Forelimb muscle (tissue), 1 donor: ENCODE measurements around the gene CAMTA1. TPM values are rescaled to one million over a fixed set of nuclear protein-coding genes. Genes with fewer than 3 reads are reported as not detected.

Experiments used
- DNase-seq: peaks from one replicate; pipeline ENCODE4 v3.0.0-alpha.2; 2013; ENCODE audit warnings: low read depth
- polyA plus RNA-seq: library from polyadenylated mRNA; unstranded; fragments of 120-200 nt; gene quantifications from one replicate; pipeline ENCODE4 v1.2.1, GENCODE V29; 2013; ENCODE audit not compliant: insufficient read length

Gene CAMTA1
- polyA plus RNA-seq, 1 donor = 43.5 TPM

- DNase-seq = no peak
Observed at GRCh38 chr1:6928106-6928885, 143.0 kb downstream of the CAMTA1 start.

GRCh38 chr1:6930732-6931300, 145.6 kb downstream of the CAMTA1 start:
- DNase-seq = no peak

GRCh38 chr1:6935361-6935883, 150.2 kb downstream of the CAMTA1 start:
- peak; percentile 59 for DNase-seq

DNA sequence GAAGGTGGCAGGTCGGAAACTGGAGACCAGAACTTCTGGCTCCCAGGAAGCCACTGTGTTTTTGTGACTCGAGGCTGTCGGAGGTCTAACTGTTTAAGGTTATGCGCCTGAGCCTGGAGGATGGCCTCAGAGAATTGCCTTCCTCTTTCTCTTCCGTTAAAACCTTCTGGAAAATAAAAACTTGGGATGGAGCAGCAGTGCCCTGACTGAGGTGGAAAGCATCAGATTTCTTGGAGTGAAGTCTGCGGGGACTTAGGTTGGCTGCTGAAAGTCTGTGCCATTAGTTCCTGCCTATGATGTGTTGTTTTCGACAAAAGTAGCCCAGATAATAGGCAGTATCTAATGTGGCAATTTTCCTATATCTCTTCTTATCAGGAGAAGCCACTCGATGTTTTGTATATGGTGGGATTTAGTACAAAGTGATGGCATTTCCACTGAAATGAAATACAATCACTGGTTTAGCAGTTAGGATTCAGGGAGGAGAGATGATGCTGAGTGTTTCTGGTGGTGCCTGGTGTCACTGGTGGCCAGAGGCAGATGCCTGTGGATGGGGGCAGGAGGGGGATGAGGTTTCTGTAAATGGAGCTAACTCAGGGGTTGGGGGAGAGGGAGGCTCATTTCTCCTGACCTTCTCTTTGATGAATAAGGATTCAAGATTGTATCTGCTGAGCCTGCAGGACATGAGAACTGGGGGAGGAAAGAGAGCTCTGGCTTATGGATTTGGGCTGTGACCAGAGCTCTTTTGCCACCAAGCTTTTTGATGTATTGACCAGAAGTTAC, 150.8 kb downstream of the CAMTA1 start:
- DNase-seq = no peak

GRCh38 chr1:6937048-6937447, 151.8 kb downstream of the CAMTA1 start:
- DNase-seq = no peak

GRCh38 chr1:6939363-6939762, 154.1 kb downstream of the CAMTA1 start:
- no peak for DNase-seq

DNA sequence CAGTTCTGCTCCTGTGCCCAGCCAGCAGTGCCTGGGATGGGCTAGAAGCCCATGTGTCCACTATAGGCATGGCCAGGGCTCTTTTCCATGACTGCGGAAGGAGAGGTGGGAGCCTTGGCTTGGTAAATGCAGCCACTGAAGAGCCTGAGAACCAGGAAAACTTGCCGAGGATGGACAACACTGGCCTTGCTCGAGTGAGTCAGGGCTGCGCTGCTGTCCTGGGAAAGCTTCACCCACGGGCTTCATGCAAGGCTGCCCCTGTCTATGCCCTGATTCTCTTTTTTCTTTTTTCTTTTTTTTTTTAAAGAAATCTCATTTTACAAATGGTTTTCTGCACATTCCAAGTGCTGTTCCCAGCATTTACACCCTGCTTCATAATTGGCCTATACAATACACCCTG, 156.5 kb downstream of the CAMTA1 start:
- no peak for DNase-seq

DNA sequence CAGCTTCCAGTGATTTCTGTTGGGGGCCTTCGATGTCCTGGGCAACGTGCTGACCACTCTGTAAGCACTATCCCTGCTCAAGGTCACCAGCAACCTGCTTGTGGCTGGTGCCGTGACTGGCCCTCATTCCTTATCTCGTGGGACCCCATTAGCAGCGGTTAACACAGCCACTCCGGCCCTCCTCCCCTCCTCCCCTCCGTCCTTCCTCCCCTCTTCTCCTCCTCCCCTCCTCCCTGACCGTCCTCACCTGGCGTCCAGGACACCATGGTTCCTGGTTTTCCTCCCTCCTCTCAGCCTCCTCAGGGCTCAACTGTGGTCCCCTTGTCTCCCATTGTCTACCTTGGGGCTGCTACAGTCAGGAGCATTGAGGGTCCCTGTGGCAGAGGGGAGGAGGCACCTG, 157.7 kb downstream of the CAMTA1 start:
- no peak for DNase-seq

DNA sequence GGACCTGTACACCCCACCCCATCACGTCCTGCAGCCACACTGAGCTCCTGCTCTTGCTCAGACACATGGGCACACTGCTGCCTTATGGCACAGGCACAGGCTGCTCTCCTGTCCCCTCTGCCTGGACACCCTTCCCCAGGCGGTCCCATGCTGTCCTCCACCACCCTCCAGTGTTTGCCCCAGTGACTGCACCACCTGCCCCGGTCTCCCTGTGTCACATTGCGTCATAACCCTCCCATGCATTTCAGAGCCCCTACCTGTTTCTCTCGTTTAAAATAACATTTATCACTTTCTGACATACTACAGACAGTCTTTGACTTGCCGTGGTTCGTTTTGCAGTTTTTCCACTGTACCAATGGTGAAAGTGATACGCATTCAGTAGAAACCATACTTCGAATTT, 159.2 kb downstream of the CAMTA1 start:
- DNase-seq = no peak

DNA sequence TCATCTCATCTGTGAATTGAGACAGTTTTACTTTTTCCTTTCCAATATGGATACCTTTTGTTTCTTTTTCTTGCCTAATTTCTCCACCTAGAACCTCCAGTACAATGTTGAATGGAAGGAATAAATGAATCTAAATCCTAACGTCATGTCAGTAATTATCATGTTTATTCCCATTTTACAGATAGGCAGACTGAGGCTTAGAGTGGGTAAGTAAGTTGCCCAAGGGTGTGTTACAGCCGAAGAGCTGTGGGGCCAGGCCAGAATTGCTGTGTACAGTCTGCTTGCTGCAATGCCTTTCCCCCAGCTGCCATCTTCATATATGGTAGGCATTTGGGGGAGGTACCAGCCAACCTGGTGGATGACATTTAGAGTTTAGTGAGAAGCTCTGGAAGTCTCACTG, 162.7 kb downstream of the CAMTA1 start:
- DNase-seq = no peak

DNA sequence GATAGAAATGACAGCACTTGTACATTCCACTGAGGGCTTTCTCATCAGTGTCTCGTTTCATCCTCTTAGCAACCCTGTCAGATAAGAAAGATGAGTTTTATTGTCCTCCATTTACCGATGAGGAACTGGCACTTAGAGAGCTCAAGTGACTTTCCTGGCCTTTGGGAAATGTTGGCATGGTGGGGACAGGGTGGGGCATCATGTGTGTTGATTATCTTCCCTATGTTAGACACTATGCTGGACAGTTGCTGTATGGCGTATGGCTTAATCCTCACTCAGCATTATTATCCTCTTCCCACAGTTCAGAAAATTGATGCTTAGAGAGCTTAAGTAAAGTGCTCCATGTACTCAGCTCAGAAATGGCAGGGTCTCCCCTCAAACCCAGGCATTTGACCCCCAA, 163.2 kb downstream of the CAMTA1 start:
- no peak for DNase-seq

DNA sequence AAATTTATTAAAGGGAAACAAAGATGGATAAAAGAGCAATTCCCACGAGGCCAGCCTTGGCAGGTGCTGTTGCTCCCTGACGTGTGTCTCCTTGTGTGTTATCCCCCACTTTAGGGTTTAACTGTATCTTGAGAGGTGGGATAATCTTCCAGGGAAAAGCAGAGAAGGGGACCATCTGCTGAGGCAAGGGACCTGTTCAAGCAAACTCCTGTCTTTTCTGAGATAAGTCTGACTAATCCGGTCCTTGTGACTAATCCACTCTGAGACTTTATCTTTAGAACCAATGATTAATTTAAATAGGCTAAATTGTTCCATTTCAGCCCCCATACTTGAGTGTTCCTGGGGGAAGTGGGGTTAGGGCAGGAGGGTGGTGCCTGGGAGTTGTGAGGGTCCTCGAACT, 163.6 kb downstream of the CAMTA1 start:
- DNase-seq = no peak

DNA sequence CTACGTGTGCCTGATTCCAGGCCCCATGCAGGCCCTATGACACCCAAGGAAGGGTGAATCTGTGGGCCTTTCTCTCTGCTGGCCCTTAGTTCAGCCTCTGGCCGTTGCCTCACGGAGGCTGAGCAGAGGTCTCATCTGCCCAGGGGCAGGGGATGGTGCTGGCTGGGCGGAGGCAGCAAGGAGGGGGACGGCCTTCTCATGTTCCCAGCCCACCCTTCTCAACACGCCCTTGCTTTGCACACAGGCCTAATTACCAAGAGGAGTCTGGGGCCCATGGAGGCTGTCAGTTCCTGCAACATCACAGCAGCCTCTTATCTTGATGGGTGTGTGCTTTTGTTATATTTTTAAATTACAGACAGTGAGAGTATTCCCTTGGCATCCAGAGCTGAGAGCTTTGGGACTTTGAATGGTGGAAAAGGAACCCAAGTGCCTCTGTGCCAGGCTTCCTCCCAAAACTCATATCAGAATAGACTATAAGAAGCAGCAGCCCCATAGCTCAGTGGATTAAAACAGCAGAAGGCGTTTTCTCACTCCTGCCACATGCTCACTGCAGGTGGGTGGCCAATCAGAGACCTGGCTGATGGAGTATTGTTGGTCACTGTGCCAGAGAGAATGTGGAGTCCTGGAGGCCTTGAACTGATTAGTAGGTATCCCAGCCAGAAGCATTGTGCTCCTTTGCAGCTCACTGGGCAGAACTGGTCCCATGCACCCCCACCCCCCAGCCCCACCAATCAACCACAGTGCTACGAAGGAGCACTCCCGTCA, 164.9 kb downstream of the CAMTA1 start:
- DNase-seq = no peak

- DNase-seq = no peak
Observed at GRCh38 chr1:6951536-6951935, 166.3 kb downstream of the CAMTA1 start.

- no peak for DNase-seq
Observed at GRCh38 chr1:6953216-6953615, 168.0 kb downstream of the CAMTA1 start.

- DNase-seq = no peak
Observed at GRCh38 chr1:6953907-6954364, 168.7 kb downstream of the CAMTA1 start.

GRCh38 chr1:6954591-6954990, 169.3 kb downstream of the CAMTA1 start:
- no peak for DNase-seq

GRCh38 chr1:6955357-6956094, 170.3 kb downstream of the CAMTA1 start:
- no peak for DNase-seq

DNA sequence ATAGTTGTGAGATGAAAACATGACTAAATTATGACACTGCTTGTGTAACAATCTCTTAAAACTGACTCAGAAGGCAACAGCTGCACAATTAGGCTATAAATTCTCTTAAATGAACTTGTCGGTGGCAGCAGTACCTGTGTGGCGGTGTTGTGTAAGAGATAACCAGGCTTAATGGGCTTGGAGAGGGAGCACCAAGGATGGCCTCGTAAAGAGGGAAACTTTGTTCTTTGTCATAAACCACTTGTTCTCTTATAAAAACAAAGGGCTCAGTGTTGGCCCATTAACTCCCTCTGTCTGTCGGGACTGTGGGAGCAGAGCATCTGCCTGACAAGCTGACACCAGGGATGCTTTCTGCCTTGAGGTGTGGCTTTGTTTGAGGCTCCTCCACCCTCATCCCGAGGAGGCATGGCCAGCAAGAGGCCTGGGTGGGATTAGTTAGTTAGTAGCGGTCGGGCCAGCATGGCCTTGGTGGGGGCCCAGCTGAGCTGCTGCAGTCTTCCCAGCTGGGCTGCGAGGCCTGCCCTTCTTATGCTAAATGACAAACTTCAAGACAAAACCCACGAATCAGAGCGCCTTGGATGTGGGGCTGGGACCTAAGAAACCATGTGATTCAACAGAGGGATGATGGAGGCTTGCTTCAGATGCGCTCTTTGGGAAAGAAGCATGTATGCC, 171.4 kb downstream of the CAMTA1 start:
- no peak for DNase-seq

- DNase-seq = no peak
Observed at GRCh38 chr1:6957341-6957740, 172.1 kb downstream of the CAMTA1 start.
